Renal cortex interstitium (tissue), 11 donors: ENCODE results near the gene CFAP46. TPM values are rescaled to one million over a fixed set of nuclear protein-coding genes. Genes with fewer than 3 reads are reported as not detected.
"Not testable (repeated sequence)": the region's sequence is repeated elsewhere in the genome, so short reads cannot be mapped to it uniquely, and the experiment has no call there.

Experiments used
- DNase-seq, 11 donors: peaks; one replicate each; pipeline ENCODE4 v3.0.0-alpha.2; 2013; ENCODE audit warnings: low read depth in 9 of 11, low spot score in 4 of 11; ENCODE audit errors: extremely low read depth in 1 of 11
- polyA plus RNA-seq, 3 donors: library from polyadenylated mRNA; unstranded; fragments of 120-200 nt; gene quantifications; one replicate each; pipeline ENCODE4 v1.2.1, GENCODE V29; 2013; ENCODE audit not compliant: insufficient read length in 3 of 3

CFAP46 gene
- polyA plus RNA-seq, 3 donors = 7.7 to 11.4 (median 8.0) TPM

DNA sequence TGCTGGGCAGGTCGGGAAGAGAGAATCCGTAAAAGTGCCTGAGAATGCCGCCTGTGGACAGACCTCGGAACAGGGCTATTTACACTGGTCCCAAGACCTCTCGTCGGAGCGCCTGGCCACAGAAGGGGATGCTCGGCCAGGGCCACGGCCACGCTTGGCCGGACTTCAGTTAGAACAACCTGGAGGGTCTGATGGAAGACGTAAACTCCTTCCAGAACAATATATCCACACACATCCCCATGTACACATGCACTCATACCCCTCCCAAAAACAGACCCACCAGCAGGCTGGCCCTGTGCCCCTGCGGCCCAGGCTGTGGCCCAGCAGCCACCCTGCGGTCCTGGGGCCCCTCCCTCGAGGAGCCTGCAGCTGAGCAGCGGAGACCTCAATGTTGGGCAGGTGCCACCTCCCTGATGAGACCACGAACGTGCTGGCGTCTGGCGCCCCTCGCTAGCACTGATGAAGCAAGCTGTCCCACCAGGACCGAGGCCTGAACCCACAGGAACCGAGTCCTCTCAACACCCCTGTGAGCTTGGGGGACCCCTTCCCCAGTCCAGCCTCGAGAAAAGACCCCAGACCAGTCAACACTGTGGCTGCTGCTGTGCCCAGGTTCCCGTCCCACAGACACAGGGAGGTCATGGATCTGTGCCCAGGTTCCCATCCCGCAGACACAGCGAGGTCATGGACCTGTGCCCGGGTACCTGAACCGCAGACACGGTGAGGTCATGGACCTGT lies 8.9 kb downstream of the CFAP46 start:
- no peak for DNase-seq

DNA sequence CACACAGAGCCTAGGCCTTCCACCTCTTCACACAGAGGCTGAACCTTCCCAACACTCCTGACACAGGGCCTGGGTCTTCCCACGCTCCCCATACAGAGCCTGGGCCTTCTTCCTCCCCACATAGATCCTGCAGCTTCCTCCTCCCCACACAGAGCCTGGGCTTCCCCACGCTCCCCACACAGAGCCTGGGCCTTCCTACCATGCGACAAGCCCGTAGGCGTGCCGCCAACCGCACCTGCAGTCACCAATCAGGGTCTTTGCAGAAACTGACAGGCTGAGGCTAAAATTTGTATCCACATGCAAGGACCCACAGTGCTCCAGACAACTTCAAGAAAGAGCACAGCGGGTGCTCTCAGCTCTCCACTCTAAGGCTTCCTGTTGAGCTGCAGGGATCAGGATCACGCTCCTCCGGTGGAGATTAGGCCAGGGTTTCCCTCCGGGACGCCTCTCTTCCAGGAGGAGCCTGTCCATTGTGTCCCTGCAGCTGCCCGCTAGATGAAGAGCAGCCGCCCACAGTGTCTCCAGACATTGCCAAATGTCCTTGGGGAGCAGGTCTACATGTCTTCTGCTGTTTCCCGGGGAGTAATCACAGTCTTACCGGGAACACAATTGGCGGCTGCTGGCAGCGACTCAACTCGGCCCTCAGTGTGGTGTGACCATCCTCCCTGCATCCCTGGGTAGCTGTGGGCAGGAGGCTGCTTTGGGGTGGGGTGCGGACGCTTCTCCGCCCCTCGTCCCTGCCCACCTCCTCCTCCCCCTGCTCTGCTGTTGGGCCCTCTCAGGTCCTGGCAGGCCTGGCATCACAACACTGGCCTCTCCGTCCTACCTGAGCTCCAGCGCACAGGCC lies 9.7 kb downstream of the CFAP46 start:
- no peak for DNase-seq

DNA sequence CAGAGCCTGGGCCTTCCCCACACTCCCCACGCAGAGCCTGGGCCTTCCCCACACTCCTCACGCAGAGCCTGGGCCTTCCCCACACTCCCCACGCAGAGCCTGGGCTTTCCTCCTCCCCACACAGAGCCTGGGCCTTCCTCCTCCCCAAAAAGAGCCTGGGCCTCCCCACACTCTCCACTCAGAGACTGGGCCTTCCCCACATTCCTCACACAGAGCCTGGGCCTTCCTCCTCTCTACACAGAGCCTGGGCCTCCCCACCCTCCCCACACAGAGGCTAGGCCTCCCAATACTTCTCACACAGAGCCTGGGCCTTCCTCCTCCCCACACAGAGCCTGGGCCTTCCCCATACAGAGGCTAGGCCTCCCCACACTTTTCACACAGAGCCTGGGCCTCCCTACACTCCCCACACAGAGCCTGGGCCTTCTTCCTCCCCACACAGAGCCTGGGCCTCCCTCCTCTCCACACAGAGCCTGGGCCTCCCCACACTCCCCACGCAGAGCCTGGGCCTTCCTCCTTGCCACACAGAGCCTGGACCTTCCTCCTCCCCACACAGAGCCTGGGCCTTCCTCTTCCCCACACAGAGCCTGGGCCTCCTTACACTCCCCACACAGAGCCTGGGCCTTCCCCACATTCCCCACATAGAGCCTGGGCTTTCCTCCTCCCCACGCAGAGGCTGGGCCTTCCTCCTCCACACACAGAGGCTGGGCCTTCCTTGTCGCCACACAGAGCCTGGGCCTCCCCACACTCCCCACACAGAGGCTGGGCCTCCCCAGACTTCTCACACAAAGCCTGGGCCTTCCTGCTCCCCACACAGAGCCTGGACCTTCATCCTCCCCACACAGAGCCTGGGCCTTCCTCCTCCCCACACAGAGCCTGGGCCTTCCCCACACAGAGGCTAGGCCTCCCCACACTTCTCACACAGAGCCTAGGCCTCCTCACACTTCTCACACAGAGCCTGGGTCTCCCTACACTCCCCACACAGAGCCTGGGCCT lies 10.8 kb downstream of the CFAP46 start:
- DNase-seq = not testable (repeated sequence)

DNA sequence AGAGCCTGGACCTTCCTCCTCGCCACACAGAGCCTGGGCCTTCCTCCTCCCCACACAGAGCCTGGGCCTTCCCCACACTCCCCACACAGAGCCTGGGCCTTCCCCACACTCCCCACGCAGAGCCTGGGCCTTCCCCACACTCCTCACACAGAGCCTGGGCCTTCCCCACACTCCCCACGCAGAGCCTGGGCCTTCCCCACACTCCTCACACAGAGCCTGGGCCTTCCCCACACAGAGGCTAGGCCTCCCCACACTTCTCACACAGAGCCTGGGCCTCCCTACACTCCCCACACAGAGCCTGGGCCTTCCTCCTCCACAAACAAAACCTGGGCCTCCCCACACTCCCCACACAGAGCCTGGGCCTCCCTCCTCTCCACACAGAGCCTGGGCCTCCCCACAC lies 11.7 kb downstream of the CFAP46 start:
- DNase-seq = not testable (repeated sequence)

DNA sequence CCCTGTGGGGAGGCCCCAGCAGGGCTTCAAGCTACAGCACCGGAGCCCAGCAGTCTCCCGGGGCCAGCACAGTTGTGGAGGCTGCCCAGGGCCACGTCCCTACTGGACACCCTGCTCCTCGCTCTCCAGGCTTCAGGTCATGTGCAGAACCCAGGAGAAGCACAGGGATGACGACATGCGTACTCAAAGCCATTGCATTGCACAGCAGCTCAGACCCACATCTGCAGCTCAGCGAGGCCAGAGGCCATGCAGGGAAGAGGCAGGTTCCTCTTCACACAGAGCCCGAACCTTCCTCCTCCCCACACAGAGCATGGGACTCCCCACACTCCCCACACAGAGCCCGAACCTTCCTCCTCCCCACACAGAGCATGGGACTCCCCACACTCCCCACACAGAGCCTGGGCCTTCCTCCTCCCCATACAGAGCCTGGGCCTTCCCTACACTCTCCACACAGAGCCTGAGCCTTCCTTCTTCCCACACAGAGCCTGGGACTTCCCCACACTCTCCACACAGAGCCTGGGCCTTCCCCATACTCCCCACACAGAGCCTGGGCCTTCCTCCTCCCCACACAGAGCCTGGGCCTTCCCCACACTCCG lies 12.3 kb downstream of the CFAP46 start:
- no peak for DNase-seq

DNA sequence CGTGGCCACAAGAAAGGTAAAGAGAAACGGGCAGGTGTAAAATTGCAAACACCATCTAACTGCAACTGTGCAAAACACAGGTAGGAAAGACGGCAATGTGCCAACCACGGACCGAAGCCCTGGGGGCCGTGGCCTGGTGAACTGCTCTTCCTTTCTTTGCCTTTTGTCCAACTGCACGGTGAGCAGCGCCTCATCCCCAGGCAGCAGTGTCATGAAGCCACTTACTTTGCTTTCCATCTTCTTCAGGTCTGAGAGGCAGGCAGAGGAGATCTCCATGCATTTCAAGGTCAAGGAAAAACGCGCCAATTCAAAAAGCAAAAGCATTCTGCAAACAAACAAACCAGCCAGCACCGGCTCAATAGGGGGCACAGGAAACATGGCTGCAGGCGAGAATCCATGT lies 12.9 kb downstream of the CFAP46 start:
- no peak for DNase-seq

DNA sequence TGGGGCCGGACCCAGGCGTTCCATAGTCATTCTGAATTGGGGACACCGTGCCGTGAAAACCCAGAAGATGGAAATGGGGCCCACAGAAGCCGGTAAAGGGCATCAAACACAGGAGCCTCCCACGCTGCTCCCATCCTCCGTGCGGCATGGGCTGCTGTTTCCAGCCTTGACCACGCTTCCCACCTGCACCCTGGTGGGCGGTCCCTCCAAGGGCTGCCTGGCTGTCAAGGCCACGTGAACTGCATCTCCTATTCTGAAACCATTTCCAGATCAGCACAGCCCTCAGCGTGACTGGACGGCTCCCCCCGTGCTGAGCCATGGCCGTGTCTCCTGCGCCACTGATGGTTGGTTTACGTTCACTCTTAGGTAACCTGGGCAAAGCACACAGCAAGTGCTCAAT lies 14.1 kb downstream of the CFAP46 start:
- DNase-seq = no peak

DNA sequence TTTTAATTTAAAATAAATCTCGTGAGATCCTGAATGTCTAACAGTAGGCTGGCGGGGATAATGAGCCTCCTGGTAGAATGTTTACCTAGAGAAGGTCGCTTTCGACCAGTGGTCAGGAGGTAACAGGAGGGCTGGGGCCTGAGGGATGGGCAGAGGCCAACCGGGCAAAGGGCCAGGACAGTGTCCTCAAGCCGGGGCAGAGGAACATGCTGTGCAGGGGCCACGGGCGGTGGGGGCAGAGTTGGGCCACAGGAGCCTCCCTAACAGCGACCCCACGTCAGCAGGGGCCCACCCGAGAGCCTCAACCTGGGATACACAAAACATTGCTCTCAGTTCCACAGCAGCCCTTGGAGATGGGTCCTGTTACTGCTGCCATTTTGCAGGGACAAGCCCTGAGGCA lies 14.5 kb downstream of the CFAP46 start:
- no peak for DNase-seq

DNA sequence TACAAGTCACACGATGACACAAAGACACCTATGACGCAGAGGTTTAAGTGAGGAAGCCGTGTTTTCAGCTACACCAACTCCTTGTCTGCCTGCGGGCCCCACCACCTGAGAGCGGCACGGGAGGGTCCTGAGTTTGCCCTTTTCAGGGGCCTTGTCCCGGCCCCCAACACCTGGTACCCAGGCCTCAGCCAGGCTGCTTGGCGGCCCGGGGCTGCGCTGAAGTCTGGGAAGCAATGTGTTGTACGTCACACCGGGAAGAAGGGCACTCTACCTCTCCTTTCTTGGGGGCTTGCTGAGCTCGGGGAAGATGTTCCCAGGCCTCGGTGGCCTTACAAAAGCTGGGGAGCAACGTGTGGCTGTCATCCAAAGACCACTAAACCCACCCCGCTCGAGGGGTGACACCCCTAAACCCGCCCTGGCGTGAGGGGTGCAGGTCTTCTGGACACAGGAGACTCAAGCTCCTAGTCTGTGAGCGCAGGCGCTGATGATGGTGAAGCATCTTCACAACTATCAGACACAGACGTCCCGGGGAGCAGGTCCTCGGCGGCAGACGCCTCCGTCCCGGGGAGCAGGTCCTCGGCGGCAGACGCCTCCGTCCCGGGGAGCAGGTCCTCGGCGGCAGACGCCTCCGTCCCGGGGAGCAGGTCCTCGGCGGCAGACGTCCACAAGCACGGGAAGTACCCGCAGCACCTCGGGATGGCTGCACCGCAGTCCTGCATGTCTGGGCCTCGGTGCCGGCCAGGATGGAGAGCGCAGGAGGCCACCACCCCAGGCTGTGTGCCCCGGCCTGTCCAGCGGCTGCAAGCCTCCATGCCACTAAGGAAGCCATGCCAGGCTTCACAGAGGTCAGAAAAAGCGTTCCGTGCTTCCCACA lies 15.4 kb downstream of the CFAP46 start:
- no peak for DNase-seq

DNA sequence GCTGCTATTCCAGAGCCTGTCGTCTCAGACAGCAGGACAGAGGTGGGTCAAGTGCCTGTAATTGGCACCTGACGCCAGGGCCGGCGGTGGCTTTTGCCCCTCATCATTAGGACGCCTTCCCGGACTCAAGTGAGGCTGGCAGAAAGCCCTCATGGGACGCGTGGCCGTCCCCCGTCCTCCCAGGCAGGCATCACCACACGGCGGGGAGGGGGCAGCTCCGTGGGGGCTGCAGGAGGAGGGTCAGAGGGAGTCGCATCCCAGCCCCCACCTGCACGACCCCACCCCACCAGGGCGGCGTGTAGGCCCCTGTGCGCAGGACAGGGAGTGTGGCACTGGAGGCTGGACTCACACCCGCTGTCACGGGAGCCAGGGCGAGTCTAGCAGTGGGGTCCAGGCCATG lies 16.3 kb downstream of the CFAP46 start:
- DNase-seq = no peak

DNA sequence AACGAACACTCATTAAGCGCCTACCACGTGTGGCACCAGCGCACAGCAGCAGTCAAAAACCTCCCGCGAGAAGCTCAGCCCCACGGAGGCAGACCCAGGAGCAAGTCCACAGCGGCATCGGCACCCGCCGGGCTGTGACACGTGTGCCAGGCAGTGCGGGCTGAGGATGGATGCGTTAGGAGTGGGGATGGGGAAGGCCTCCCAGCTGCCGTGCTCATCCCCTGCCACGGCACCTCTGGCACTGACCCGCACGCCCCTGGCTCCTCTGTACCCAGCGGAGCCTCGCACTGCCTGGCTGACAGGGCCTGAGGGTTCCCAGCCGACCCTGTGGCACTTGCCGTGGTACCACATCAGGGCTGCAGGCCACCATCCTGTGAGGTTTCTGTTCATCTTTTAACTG lies 16.8 kb downstream of the CFAP46 start:
- DNase-seq = no peak

DNA sequence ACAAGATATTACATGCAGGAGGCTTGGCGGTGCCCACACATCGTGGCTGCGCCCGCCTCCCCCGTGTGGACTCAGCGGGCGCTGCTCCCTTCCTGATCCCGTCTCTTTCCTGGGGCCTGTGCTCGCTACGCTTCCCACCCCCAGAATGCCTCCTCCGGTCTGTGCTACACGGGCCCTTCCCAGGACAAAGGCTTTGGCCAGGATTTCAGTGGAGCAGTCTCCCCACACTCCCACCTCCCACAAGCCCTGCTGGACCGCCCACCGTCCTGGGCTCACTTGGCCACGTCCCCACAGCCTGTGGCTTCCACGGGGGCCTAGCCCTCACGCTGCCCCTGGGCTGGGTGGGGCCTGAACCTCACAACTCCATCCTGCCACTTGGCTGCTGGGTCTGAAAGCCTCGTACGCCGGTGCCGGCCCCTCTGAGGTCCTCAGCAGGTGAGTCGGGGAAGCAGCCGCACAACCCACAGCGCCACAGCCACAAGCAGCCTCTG lies 17.3 kb downstream of the CFAP46 start:
- no peak for DNase-seq

DNA sequence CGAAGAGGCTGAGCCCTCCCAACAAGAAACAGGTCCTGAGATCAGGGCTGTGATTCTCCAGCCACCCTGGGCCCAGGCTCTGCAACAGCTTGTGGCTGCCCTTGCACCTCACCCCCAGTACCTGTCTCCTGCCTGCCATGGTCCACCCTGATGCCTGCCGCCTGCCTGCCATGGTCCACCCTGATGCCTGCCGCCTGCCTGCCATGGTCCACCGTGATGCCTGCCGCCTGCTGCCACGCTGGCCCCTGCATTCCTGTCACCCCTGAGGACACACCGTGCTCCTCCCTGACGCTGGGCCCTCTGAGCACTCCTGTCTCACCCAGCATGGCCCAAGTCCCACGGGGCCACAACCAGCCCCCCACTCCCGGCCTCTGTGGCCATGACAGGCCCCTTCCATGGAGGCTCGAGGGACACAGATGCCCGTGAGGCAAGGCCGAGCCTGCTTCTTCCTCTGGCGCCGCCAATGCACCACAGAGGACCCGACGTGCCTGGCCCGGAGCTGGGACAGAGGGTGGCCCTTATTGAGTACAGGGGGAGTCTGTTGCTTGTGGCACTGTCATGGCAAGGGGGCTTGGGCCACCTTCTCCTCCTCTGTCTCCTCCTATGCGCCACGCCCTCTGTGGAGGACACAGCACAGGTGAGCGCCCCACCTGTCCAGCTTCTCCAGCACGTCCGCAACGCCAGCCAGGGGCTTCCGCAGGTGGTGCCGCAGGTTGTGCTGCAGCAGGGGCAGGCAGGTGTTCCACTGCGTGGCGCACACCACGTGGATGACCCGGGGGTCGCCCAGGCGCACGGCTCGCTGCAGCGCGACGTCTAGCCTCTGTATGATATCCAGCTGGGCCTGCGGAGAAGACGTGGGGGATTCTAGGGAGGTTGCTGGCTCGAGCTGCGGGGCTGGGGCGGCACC lies 18.1 kb downstream of the CFAP46 start:
- DNase-seq = no peak

DNA sequence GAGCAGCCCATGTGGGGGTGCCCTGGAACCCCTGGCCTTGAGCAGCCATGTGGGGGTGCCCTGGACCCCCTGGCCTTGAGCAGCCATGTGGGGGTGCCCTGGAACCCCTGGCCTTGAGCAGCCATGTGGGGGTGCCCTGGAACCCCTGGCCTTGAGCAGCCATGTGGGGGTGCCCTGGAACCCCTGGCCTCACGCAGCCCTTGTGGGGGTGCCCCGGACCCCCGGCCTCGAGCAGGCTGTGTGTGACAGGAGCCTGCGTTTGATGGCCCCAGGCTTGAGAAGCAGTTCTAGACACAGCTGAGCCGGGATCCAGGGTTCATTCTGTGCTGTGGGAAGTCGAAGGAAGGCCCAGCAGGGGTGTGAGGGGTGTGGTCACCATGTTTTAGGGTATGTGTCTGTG lies 19.0 kb downstream of the CFAP46 start:
- not testable (repeated sequence) for DNase-seq

DNA sequence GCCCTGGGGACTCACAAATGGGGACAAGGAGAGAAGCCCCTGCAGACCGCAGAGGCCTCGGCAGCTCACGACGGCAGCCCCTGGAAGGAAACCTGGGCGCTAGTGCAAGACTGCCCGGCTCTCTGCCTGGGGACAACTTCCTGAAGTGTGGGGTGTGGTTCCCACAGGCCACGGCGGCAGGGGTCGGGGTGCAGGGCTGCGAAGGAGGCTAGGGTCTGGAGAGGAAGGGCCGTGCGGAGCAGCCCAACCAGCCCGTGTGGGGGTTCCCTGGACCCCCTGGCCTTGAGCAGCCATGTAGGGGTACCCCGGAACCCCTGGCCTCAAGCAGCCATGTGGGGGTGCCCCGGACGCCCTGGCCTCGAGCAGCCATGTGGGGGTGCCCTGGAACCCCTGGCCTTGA lies 19.5 kb downstream of the CFAP46 start:
- no peak for DNase-seq

DNA sequence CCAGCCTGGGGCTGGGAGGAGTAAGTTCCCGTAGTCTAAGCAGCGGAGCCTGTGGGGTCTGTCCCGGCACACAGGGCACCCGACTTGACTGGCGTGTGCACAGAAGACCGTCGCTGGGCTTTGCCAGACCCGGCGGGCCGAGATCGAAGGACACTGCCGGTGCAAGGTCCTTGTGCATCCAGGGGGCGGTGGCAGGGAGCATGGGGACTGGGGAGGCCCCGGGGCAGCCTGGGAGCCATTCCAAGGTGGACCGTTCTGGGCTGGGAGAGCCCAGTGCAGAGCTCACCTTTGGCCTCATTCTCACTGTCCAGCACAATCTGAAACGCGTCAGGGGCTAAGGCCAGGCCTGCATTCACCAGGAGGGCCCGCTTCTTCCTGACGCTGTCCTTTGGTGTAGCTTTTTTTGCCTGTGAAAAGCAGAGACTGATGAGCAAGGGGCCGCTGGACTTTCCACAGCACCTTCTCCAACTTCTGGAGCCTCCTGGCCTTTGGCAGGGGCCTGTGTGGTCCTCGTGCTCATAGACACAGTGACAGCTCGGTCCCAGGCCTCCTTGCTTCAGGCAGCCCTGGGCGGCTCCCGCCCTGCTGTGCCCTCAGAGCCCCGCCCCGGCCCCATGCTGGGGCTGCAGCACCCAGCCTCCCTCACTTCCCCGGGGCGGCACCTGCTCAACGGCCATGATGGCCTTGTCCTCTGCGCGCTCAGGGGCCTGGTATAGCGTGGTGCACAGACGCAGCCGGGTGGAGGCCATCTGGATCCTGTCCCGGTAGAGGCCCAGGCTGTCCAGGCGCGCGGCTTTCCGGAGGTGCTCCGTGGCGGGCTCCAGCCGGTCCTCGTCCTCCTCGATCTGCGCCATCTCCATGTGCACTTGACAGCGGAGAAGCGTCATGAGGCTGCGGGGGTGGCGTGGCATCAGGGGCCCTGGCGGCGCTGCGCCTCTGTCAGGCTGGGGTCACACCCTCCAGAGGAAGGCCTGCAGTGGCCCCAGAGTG lies 20.3 kb downstream of the CFAP46 start:
- DNase-seq = no peak
